GM19395 (cell line): ENCODE data around the gene FEV.

ENCODE experiments used
- ATAC-seq: cut with Tn5 transposase; IDR thresholded peaks from one replicate; pipeline ENCODE4 v1.9.1; 2021; ENCODE audit warnings: mild to moderate bottlenecking, moderate library complexity; ENCODE audit not compliant: unreplicated experiment

Gene FEV

GRCh38 chr2:219017201-219017931 lies 32.4 kb upstream of the FEV start:
- ATAC-seq: no peak

GRCh38 chr2:219016721-219017120 lies 31.7 kb upstream of the FEV start:
- no peak for ATAC-seq

- ATAC-seq: no peak
These were observed 25.9 kb upstream of the FEV start for GRCh38 chr2:219010873-219011272.

GRCh38 chr2:219010162-219010756 lies 25.3 kb upstream of the FEV start:
- no peak for ATAC-seq

GRCh38 chr2:219009294-219009693 lies 24.3 kb upstream of the FEV start:
- ATAC-seq: no peak

GRCh38 chr2:219003979-219004378 lies 19.0 kb upstream of the FEV start:
- no peak for ATAC-seq

- no peak for ATAC-seq
These were observed 18.3 kb upstream of the FEV start for GRCh38 chr2:219003267-219003634.

- no peak for ATAC-seq
These were observed 17.6 kb upstream of the FEV start for GRCh38 chr2:219002395-219003266.

- no peak for ATAC-seq
These were observed 16.8 kb upstream of the FEV start for GRCh38 chr2:219001577-219002394.

GRCh38 chr2:219001100-219001576 lies 16.2 kb upstream of the FEV start:
- ATAC-seq: no peak

- no peak for ATAC-seq
These were observed 15.6 kb upstream of the FEV start for GRCh38 chr2:219000569-219000960.

- no peak for ATAC-seq
These were observed 15.0 kb upstream of the FEV start for GRCh38 chr2:218999881-219000568.

- ATAC-seq: no peak
These were observed 14.3 kb upstream of the FEV start for GRCh38 chr2:218999021-218999880.

GRCh38 chr2:218998414-218999002 lies 13.5 kb upstream of the FEV start:
- ATAC-seq: no peak

- ATAC-seq: no peak
These were observed 12.7 kb upstream of the FEV start for GRCh38 chr2:218997731-218998130.

GRCh38 chr2:218996937-218997336 lies 12.0 kb upstream of the FEV start:
- ATAC-seq: no peak

GRCh38 chr2:218995972-218996711 lies 11.2 kb upstream of the FEV start:
- ATAC-seq: no peak

- ATAC-seq: no peak
These were observed 10.6 kb upstream of the FEV start for GRCh38 chr2:218995561-218995960.
